HG02870 (cell line): ENCODE measurements around the gene CHD9.
A peak's percentile ranks its signal among the peaks of the same experiment; 100 is the strongest.
"Not testable (repeated sequence)": the region's sequence is repeated elsewhere in the genome, so short reads cannot be mapped to it uniquely, and the experiment has no call there.

ENCODE experiments used
- ATAC-seq: cut with Tn5 transposase; IDR thresholded peaks from one replicate; pipeline ENCODE4 v1.9.1; 2021; ENCODE audit warnings: mild to moderate bottlenecking, moderate library complexity; ENCODE audit not compliant: unreplicated experiment

CHD9 gene, protein sequence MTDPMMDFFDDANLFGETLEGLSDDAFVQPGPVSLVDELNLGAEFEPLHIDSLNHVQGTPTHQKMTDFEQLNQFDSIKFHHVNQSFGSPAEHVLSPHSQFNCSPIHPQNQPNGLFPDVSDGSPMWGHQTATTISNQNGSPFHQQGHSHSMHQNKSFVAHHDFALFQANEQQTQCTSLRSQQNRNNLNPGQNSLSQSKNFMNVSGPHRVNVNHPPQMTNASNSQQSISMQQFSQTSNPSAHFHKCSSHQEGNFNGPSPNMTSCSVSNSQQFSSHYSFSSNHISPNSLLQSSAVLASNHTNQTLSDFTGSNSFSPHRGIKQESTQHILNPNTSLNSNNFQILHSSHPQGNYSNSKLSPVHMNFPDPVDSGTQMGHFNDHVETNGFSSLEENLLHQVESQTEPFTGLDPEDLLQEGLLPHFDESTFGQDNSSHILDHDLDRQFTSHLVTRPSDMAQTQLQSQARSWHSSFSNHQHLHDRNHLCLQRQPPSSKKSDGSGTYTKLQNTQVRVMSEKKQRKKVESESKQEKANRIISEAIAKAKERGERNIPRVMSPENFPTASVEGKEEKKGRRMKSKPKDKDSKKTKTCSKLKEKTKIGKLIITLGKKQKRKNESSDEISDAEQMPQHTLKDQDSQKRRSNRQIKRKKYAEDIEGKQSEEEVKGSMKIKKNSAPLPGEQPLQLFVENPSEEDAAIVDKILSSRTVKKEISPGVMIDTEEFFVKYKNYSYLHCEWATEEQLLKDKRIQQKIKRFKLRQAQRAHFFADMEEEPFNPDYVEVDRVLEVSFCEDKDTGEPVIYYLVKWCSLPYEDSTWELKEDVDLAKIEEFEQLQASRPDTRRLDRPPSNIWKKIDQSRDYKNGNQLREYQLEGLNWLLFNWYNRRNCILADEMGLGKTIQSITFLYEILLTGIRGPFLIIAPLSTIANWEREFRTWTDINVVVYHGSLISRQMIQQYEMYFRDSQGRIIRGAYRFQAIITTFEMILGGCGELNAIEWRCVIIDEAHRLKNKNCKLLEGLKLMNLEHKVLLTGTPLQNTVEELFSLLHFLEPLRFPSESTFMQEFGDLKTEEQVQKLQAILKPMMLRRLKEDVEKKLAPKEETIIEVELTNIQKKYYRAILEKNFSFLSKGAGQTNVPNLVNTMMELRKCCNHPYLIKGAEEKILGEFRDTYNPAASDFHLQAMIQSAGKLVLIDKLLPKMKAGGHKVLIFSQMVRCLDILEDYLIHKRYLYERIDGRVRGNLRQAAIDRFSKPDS (N-terminal part only)

GRCh38 chr16:53054670-53055485 is at the start of gene CHD9:
Gene CHD9, plus strand, starts transcription at chr16:53054991. Its CDS starts 101,099 bp downstream, at chr16:53156090.
- peak; percentile 68 for ATAC-seq

- no peak for ATAC-seq
Measured at GRCh38 chr16:53007095-53007494, 47.7 kb upstream of the CHD9 start.

DNA sequence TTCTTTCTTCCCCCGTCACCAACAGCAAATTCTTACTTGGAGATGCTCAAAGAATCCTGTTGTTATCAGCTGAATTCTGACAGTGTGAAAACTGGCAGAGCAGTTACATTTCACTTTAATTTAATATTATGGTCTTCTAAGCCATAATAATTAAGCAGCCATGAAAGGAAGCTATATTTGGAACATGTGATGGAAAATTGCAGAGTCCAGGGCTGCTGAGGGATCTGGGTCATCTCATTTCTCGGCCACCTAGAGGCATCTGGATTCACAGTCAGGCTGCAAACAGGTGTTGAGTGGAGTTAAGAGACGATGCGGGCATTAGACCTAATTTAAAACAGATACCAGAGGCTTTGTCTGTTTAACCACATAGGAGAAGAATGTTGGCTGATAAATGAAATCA is 40.5 kb upstream of the CHD9 start:
- ATAC-seq = no peak

- ATAC-seq = no peak
Measured at GRCh38 chr16:53018834-53019416, 35.9 kb upstream of the CHD9 start.

DNA sequence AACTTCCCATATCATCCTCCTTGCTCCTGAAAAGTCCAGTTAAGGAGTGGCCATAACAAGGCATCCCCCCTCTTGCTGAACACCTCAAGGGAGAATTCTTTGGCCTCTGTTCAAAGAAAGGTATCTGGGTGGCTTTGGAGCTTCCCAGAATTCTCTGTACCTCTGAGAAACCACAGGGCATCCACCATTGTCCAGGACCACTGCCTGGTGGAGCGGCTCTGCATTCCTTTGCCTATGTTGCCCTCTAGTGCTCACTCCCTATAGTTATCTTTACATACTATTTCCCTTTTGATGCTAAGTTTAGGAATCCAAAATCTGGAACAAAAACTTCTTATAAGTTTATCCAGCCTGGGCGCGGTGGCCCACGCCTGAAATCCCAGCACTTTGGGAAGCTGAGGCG is 32.4 kb upstream of the CHD9 start:
- ATAC-seq = no peak

DNA sequence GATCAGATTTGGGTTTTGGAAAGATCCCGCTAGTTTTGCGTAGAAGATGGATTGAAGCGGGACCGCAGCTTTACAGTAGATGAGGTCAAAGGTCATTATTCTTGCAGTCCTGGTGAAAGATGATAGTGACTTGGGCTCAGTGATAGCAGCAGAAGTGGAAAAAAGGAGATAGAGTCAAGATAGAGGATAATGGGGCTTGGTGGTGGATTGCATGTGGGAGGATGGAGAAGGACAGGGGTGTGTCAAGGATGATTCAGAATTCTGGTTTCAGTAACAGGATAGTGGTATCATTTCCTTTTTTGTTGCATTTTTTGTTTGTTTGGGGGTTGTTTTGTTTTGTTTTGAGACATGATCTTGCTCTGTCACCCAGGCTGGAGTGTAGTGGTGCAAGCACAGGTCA is 30.7 kb upstream of the CHD9 start:
- no peak for ATAC-seq

GRCh38 chr16:53029971-53030370 is 24.8 kb upstream of the CHD9 start:
- ATAC-seq = no peak

DNA sequence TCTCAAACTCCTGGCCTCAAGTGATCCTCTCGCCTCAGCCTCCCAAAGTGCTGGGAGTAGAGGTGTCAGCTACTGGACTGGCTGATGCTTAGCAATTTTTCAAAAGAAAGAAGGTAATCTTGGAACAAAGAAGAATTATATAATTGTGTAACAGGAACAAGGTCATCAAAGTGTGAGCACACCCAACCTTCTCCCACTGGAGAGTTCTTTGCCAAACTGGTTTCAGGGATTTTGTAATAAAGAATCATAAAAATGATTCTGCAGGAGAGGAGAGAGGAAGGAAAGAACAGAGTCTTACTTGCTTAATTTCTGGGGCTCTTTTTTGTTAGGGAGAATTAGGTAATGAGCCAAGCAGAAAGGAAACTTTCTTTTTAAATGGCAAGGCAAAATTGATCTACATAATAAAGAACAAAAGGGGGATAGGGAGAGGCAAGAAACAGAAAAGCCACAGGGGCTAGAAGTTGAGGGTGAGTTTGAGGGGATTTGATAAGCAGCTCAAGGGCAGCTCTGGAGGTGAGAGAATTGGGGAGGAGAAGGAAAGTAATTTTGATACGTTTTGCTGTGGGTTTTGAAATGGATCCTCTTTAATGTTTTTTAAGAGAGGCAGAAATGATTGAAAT is 23.4 kb upstream of the CHD9 start:
- no peak for ATAC-seq

DNA sequence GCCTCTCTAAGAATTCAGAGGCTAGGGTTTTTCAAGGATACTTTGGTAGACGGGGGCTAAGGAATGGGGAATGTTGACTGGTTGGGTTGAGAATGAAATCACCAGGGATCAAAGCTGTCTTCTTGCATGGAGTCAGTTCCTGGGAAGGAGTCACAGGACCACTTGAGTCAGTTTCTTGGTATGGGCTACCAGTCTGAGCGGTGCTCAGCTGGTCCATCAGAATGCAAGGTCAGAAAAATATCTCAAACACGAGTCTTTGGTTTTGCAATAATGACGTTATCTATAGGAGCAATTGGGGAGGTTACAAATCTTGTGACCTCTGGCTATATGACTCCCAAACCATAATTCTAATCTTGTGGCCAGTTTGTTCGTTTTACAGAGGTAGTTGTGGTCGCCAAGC is 20.5 kb upstream of the CHD9 start:
- no peak for ATAC-seq

GRCh38 chr16:53035176-53035942 is 19.4 kb upstream of the CHD9 start:
- ATAC-seq = no peak

DNA sequence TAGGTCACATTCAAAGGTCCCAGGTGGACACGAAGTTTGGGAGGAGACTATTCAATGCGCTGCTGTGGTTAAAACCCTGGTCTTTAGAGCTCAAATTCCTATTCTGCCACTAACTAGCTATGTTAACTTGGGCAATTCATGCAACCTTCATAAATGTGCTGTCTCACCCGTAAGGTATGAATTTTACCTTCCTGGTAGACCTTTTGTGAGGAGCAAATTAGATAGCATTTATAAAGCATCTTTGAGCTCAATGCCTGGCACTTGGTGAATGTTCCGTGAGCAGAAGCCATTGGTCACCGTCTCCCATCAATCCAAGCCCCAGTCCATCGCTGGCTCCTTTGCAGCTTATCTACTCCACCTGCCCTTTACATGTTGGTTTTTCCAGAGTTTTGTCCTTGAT is 18.7 kb upstream of the CHD9 start:
- ATAC-seq = no peak

GRCh38 chr16:53036711-53037110 is 18.1 kb upstream of the CHD9 start:
- ATAC-seq = not testable (repeated sequence)

- no peak for ATAC-seq
Measured at GRCh38 chr16:53040788-53041187, 14.0 kb upstream of the CHD9 start.

- ATAC-seq = peak; percentile 46
Measured at GRCh38 chr16:53041320-53042051, 13.3 kb upstream of the CHD9 start.

GRCh38 chr16:53042235-53042701 is 12.5 kb upstream of the CHD9 start:
- no peak for ATAC-seq

DNA sequence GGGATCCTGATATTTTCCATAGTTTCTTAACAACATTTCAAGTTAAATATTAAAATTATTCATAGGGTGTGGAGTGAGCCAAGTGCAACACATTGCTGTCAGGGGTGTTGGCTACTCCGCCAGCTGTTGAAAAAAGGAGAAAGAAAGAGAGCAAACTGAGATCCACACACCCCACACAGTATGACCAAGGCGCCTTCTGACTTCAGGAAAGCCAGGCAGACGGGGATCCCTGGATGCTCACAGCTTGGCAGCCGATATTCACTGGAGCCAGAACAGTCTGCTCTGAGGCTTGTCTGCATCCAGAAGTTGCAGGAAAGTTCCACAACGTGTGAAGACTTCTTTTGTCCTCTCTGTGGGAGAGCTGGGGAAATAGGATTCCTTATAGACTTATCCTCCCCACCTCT is 11.4 kb upstream of the CHD9 start:
- no peak for ATAC-seq

- ATAC-seq = no peak
Measured at GRCh38 chr16:53043986-53044601, 10.7 kb upstream of the CHD9 start.
